HG03442 (cell line): ENCODE results near the gene POSTN.

Experiments
- ATAC-seq: cut with Tn5 transposase; IDR thresholded peaks from one replicate; pipeline ENCODE4 v1.9.1; 2021; ENCODE audit warnings: mild to moderate bottlenecking, moderate library complexity; ENCODE audit not compliant: unreplicated experiment

Gene POSTN

GRCh38 chr13:37598597-37598996 lies at the start of gene POSTN:
Gene POSTN (minus strand): TSS chr13:37598768. CDS start chr13:37598726, 42 bp downstream.
- ATAC-seq: no peak

GRCh38 chr13:37647031-37647650 lies 48.6 kb upstream of the POSTN start:
- no peak for ATAC-seq

- no peak for ATAC-seq
Observed at GRCh38 chr13:37646531-37646930, 48.0 kb upstream of the POSTN start.

GRCh38 chr13:37645181-37645740 lies 46.7 kb upstream of the POSTN start:
- no peak for ATAC-seq

- ATAC-seq: no peak
Observed at GRCh38 chr13:37641391-37641790, 42.8 kb upstream of the POSTN start.

- peak; percentile 49 for ATAC-seq
Observed at GRCh38 chr13:37640499-37640898, 41.9 kb upstream of the POSTN start.

- ATAC-seq: no peak
Observed at GRCh38 chr13:37636701-37637100, 38.1 kb upstream of the POSTN start.

GRCh38 chr13:37632294-37632693 lies 33.7 kb upstream of the POSTN start:
- ATAC-seq: no peak

GRCh38 chr13:37627428-37627827 lies 28.9 kb upstream of the POSTN start:
- ATAC-seq: no peak

- ATAC-seq: no peak
Observed at GRCh38 chr13:37621811-37622361, 23.3 kb upstream of the POSTN start.

GRCh38 chr13:37618554-37618953 lies 20.0 kb upstream of the POSTN start:
- no peak for ATAC-seq

GRCh38 chr13:37617173-37617572 lies 18.6 kb upstream of the POSTN start:
- ATAC-seq: no peak

- no peak for ATAC-seq
Observed at GRCh38 chr13:37616131-37616530, 17.6 kb upstream of the POSTN start.

GRCh38 chr13:37615276-37615675 lies 16.7 kb upstream of the POSTN start:
- ATAC-seq: no peak

- no peak for ATAC-seq
Observed at GRCh38 chr13:37613638-37614037, 15.1 kb upstream of the POSTN start.

- no peak for ATAC-seq
Observed at GRCh38 chr13:37613236-37613635, 14.7 kb upstream of the POSTN start.

- no peak for ATAC-seq
Observed at GRCh38 chr13:37608750-37609339, 10.3 kb upstream of the POSTN start.

- no peak for ATAC-seq
Observed at GRCh38 chr13:37602733-37603381, 4.3 kb upstream of the POSTN start.

- ATAC-seq: no peak
Observed at GRCh38 chr13:37601648-37602440, 3.3 kb upstream of the POSTN start.

GRCh38 chr13:37599519-37599918 lies 951 bp upstream of the POSTN start:
- ATAC-seq: no peak

GRCh38 chr13:37597477-37598025 lies 1.0 kb downstream of the POSTN start:
- no peak for ATAC-seq
